GM20431 (cell line): ENCODE measurements around the gene CRADD.
"Not testable (repeated sequence)": the region's sequence is repeated elsewhere in the genome, so short reads cannot be mapped to it uniquely, and the experiment has no call there.

Experiments used
- in situ Hi-C: fragments of 300-500 bp; cut with MseI, MboI; formaldehyde crosslinking; loops from one replicate; pipeline ENCODE4 v1.15.0; 2020; ENCODE audit warnings: low sequenced_read_pairs; ENCODE audit not compliant: unreplicated experiment

CRADD gene

DNA sequence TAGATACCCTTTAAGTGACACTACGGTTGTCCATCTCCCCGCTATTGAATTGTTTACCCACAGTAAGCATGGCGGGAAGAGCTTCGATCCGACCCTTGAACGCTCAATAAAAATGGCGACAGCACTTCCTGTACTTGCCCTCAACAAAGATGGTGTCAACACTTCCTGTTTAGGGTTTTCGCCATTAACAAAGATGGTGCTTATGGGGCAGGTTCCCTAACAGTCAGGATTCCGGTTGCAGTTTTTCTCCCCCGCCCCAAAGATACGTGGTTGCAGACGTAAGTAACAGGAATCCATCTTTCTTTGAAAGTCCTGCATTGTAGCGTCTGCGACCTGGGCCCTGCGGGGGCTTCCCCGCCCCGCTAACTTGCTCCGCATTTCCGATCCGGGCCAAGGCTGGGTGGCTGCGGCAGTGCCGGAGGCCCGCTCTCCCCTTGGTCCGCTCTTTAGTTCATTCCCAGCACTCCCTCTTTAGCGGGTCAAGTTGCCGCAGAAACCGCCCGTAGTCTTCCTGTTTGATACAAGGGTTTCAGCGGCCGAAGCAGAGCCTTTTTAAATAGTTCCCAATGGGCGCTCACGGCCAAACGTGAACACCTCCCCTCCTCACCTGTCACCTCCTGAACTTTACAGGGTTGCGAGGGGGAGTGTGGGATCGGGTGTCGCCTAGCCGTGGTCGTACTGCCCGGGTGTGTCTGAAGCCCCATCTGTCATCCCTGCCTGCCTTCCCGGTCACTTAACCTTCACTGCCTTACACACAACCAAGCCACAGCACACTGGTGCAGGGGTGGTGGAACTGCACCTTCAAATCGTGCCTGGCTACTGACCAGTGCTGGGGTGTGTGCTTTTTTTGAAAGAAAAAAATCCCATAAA is at the start of gene CRADD:
CRADD (plus strand) TSS at position 181 of the 870 bp plus-strand sequence.
- in situ Hi-C loops: no loop called here

DNA sequence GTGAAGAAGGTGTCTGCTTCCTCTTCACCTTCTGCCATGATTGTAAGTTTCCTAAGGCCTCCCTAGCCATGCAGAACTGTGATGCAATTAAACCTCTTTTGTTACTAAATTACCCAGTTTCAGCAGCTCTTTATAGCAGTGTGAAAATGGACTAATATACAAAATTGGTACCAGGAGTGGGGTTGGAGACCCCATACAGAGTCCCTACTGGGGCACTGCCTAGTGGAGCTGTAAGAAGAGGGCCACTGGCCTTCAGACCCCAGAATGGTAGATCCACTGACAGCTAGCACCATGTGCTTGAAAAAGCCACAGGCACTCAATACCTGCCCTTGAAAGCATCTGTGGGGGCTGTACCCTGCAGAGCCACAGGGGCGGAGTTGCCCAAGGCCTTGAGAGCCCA is 44.8 kb upstream of the CRADD start:
- in situ Hi-C loops: no loop called here

DNA sequence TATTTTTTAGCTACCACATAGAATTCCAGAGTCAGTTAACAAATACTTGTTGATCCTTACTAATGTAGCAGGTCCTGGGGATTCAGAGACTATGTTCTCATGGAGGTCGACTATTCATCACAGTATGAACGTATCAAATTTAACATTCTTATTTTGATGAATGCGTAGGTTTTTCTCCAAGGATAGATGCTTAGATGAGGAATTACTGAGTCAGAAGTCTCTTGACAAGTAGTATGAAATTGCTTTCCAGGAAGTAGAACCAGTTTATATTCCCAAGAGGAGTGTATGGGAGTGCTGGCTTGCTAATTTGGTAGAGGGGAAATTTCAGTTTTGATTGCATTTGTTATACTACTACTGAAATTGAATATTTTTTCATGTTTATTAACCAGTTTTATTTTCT is 42.8 kb upstream of the CRADD start:
- in situ Hi-C loops: no loop called here

DNA sequence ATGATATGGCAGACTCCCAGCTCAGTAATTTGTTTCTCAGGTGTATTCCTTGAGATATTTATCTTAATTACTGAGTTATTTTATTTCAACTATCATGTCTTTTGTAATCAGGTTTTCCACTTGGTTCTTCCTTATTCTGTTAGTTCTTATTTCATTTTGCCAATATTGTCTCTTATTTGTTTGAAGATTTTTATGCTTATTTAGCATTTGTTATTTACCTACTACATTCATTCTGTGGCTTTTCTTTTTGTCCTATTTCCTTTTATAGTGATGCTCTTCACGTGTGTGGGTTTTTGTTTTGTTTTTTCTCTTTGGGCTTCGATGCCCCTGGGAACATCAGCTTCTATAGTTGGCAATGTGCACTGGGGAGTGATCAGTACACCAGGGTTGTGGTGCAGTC is 40.5 kb upstream of the CRADD start:
- in situ Hi-C loops: no loop called here

DNA sequence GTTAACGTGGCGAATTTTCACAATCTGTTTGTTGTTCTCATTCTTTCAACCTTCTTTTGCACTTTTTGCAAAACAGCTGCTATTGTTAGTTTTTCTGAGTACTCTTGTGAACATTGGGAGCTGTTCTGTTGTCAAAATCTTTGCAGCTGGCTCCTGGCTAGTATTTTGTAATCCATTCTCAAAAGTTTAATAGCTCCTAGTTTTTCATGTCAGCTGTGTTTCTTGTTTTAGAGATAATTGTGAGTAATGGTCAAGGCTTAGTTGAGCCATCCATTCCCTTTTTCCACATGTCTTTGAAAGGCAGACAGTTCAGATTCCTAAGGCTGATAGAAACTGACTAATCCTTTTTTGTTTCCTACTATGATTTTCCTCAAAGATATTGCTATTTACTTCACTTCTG is 39.1 kb upstream of the CRADD start:
- in situ Hi-C loops: no loop called here

DNA sequence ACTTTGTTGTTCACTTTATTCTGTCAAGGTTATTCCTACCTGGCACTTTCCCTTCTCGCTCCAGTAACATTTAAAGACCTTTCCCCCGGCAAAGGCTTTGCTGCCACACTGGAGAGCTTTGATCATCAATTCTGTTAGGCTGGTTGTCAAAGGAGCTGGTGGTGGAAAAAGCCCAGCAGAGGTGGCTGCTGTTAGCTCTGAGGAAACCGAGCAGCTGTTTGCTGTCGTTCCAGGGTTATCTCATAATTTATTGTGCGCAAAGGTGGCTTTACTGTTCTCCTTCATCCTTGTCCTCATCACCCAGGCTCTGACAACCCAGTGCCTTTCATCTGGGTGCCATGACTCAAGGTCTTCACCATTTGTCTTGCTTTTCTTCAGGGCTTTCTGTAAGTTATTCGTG is 38.2 kb upstream of the CRADD start:
- in situ Hi-C loops: no loop called here

DNA sequence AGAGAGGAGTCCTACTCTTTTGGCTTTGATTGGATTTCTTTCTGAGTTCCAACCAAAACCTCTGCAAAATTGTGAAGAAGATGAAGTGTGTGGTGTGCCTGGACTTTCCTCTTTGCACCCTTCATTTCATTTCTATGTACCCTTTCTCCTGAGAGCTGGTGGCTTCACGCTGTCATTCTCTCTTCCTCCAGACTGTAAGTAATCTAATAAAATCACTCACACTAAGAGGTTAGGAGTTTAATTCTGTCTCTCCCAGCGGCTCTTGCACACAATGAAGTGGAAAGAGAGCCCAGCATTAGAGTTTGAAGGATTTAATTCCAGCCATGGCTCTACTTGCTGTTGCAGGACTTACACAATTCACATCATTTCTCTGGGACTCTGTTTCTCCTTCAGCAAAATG is 37.8 kb upstream of the CRADD start:
- in situ Hi-C loops: no loop called here

DNA sequence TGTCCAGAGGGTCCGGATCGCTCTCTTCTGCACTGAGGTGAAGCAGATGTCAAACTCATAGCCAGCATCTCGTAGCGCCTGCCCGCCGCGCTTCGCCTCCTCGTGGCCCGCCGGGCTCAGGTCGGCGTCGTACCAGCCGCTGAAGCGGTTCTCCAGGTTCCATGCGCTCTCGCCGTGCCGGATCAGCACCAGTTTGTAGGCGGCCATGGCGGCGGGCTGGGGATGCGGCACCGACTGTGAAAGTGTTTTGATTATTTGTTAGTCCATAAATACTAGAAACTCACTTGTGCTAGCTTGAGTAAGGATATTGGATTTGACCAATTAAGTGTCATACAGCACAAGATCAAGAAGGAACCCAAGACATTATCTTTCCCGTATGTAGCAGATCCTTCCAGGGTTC is 35.8 kb upstream of the CRADD start:
- in situ Hi-C loops: not testable (repeated sequence)

DNA sequence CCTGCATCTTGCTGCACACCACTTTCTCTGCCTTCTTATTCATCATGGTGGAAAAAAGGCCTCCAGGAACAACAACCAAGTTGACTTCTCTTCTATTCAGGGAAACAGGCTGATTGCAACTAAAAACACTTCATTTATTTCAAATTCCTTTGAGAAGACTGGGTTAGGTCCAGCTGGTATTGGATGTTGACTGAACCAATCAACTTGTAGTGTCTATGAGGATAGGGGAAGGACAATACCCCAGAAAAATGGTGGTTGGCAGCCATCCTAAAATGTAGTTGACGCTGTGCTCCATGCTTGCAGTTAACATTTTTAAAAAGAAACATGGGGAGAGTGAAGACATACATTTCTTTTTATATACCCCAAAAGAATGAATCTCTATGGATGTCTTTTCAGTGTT is 34.4 kb upstream of the CRADD start:
- in situ Hi-C loops: no loop called here

DNA sequence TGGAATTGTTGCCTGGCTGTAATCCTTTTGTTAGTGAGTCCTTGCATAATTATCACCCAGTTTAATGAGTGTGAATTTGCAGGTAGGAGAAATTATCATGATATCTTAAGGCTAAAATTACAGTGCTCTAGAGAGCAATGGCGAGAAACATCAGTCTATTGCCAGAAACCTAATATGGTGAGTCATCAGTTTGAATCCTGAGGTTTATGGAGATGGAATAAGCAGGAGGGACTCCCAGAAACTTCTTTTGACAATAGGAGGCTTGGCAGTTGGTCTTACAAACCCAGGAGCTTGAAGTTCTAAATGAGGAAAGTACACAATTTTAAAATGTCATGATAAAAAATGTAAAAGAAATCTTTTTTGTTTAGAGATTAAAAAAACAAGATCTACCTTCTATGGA is 31.5 kb upstream of the CRADD start:
- in situ Hi-C loops: no loop called here

DNA sequence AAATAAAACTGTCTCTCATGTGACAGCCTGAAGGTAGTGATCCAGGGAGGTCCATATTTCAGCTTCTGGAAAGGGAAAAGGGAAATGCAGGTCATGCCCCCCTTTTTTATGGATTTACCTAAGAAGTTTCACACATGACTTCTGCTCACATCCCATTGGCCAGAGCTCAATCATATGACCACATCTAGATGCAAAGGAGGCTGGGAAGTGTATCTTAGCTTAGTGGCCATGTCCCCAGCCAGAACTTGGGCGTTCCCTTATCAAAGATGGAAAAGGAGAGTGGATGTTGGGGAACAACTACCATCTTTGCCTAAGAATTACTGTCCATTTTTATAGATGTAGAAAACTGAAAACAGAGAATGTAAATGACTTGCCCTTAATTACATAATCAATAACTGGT is 26.5 kb upstream of the CRADD start:
- in situ Hi-C loops: no loop called here

DNA sequence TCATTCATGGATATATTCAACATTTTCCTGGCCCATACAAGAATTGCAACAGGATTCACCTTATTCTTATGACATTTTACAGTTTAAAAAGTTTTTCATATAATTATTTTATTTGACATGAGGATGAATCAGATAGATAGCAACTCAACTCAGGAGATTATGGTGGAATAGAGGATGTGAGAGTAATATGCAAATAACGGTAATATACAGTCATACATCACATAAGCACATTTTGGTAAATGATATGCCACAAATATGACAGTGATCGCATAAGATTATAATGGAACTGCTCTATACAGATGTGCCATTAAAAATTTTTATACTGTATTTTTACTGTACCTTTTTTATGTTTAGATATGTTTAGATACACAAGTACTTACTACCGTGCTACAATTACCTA is 24.1 kb upstream of the CRADD start:
- in situ Hi-C loops: no loop called here

DNA sequence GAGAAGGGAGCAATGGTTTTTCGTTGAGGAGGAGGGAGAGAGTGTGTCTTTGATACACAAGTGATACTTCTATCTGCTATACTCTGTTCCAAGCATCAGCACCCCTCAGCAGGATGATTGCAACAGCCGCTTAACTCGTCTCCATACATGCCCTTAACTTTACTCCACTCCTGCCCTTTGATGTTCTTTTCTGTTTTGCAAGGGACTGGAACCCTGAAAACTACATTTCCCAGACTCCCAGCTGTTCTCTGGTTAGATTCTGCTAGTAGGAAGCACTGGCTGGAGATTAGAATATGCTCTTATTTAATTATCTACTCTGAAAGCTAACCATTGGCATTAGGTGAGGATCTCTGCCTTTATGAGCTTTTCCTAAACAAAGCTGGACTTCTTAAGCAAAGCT is 23.5 kb upstream of the CRADD start:
- in situ Hi-C loops: no loop called here

DNA sequence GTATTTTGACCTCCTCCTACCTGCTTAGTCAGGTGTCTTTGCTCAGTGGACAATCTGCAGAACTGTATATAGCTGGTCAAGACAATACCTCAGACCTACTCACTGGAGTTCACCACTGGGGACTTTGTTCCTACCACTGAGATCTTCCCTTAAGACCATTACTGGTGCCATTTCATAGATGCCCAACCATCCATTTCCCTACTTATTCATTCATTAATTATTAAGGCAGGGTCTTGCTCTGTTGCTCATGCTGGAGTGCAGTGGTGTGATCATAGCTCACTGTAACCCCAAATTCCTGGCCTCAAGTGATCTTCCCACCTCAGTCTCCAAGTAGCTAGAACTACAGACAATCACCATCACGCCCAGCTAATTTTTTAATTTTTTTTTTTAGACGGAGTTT is 22.8 kb upstream of the CRADD start:
- in situ Hi-C loops: no loop called here

DNA sequence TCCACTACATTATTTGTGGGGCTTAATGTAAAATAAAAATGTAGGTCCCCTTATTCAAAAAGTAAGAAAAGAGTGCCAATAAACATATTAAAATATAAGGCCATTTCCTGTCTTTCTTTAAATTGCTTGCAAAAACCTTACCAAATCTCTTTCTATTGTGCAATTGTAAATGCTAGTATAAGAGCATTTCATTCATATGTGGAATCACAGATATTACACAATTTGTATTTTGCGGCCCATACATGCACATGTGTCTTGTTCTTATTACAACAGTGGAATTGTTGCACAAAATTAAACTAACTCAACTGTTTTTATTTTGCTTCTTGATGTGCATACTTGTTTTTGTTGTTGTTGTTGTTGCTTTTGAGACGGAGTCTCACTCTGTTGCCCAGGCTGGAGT is 20.1 kb upstream of the CRADD start:
- in situ Hi-C loops: no loop called here

DNA sequence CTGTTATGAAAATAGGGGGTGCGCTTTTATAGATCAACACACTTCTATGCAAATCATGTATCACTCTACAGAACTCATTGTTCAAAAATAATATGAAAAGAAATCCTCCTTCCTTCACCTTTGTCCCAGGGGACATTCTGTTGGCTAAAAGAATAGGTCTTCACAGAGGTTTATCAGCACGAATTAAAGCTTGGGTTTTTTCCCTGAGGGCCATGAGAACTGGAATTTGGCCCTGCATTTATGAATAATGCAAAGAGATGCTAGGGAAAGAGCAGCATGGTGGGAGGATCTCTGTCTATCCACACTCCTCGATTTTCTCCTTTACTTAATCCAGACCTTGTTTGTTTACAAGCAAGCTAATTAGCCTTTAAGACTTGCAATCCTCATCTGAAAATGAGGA is 16.2 kb upstream of the CRADD start:
- in situ Hi-C loops: no loop called here

DNA sequence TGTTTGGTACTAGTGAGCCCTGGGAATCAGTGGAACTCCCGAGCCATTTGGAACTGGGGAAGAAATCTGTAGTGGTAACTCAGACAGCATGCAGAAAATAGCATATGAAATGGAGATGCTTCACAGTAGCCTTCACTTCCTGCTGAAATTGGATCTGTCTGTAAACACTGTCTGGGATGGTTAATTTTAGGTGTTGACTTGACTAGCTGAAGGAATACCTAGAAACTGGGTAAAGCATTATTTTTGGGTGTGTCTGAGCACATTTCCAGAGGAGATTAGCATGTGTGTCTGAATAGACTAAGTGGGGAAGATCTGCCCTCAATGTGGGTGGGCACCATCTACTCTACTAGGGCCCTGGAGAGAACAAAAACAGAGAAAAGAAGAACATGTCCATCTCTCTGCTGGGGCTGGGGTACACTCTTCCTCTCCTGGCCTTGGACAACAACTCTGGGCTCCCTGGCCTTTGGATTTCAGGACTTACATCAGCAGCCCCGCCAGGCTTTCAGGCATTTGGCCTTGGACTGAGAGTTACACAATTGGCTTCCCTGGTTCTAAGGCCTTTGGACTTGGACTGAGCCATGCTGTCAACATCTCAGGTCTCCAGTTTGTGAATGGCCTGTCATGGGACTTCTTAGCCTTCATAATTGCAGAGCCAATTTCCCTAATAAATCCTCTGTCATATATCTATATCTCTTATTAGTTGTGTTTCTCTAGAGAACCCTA is 14.0 kb upstream of the CRADD start:
- in situ Hi-C loops: no loop called here

DNA sequence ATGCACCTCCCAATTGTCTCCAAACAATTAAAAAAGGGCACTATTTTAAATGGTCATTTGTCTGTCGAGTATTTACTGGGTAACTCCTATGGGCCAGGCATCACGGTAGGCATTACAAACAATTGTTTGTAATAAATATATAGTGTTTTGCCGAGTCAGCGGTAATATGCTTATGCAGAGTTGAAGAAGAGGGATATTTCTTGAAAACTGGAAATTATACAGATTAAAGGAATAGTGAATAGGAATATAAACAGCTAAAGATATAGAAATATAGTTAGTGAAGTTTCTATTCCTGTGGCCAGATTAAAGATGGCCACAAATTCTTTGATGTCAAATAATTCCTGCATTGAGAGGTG is 13.5 kb upstream of the CRADD start:
- in situ Hi-C loops: no loop called here

DNA sequence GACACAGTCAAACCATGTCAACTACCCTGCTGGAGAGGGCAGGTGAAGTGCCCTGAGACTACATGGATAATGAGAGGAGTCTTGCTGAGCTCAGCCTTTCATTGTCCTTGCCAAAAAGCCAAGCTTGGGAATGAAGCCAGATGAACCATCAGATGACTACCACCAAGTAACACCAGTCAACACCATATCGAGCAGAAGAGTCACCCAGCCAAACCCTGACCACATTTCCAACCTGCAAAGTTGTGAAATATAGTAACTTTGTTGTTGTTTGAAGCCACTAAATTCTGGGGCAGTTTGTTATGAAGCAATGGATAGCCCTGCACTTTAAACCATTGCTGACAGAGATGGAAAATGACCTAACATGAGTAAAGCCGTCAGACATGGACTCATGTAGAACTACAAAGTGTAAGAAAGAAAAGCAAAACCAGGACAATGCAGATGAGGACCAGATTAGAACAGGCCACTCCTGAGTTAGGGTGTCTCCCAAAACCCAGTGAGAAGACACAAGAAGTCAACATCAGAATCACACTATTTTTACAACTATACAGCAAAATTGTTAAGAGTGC is 12.5 kb upstream of the CRADD start:
- in situ Hi-C loops: no loop called here

DNA sequence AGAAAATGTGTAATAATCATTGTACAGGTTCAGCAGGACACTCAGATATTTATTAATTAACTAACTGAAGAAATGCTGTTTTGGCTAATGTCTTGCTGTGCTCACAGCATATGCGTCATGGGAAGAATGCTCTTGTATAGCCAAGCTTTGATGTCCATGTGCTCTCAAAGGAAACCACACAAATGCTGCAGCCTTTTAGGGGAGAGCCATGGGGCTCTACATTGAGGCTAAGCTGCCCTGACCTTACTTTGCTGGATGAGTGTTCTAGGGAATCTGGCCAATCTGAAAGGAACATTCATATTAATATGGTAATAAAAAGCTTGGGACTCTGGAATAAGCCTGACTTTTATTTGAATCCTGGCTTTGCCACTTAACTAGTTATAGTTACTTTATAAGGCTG is 9.5 kb upstream of the CRADD start:
- in situ Hi-C loops: no loop called here

DNA sequence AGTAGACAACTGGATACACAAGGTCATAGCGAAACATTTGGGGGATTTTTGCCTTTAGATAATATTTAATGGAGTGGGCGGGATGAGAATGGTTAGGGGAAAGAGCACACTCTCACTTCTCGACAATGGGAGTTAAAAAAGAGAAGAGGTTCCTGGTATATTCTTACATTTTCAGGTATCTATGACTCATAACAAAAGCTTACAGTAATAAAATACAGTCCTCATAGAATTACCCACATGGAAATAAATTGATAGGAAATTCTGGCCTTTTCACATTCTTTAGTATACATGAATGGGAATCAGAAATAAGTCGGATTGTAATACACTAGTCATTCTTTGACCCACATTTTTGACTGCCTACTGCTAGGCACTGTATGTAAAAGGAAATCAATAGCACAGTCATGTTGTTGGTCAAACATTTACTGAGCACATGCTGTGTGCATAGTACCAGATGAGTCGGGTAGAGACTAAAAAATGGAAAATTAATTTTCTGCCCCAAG is 8.2 kb upstream of the CRADD start:
- in situ Hi-C loops: no loop called here
